Measurements from ENCODE around the gene TTC28.

The TTC28 gene

DNA sequence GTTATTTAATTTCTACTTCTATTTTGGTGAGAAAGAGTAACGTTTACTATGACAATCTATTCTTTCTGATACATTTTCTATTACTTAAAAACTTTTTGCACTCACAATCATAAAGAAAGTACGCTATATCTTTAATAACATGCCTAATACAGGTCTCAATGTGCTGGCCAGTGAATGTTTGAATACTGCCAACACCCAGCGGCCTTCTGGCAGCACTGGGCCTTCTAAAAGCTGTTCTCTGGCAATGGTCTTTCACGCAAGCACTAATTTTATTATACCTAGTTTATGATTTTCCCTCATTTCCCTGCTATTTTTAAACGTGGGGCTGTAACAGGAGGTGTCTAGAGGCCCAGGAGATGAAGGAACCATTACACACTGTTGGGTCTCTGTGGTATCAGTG is 410.8 kb downstream of the TTC28 start:
- DNase-seq (ENCODE audit: low read depth) = no peak

DNA sequence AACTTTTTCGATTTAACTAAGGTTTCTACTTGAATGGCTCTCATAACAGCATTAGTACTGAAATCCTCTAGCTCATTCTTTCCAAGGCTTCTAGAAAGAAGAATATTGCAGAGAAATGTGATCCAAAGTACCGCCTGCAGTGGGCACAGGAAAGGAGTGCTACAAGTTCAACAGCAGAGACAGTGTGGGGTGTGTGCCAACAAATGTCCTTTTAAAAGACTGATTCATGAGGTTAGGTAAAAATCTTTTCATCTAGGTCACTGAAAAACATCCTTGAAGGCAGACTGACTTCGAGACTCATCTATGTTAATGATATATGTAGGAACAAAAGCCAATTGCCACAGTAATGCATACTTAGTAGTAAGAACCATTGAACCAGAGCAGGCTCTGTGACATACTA is 411.5 kb downstream of the TTC28 start:
- DNase-seq (ENCODE audit: low read depth) = no peak

DNA sequence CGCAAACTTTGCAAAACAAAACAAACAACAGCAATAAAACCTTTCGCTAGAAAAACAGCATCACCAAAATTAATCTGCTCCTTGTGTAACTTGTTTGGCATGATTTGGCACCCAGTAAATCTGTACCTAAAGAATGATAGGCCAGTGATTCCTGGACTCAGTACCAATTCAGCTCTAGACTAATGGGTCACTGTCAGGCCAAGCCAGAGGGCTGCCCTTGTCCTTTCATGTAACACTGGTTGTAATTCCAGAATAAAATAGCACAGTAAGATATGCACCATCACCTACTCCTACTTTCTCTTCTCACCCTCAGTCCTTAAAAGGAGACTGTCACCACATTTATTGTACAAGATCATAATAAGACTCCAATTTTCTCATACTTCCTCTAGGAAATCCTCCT is 419.0 kb downstream of the TTC28 start:
- no peak for DNase-seq (ENCODE audit: low read depth)

DNA sequence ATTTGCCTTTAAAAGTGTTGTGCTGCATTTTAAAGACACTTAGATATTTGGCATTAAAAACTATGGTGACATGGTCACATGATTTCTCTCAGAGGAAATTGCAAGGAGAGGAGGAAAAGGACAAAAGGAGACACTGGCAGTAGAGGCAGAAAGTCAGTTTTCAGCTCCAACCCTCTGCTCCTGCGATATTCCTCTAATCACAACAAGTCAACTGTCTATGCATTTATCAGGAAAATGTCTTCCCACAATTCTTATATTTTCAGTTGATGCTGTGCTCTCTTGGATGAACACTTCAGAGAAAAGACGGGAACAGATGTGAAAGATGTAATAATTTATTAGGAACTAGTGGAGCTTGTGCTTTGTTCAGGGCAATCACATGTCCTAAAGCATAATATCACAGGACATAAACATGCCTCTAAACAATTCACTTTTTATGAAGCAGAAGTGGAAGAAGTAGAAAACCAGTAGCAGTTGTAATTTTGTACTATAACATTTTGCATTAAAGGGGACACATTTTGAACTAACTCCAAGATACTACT is 419.8 kb downstream of the TTC28 start:
- DNase-seq (ENCODE audit: low read depth) = no peak

DNA sequence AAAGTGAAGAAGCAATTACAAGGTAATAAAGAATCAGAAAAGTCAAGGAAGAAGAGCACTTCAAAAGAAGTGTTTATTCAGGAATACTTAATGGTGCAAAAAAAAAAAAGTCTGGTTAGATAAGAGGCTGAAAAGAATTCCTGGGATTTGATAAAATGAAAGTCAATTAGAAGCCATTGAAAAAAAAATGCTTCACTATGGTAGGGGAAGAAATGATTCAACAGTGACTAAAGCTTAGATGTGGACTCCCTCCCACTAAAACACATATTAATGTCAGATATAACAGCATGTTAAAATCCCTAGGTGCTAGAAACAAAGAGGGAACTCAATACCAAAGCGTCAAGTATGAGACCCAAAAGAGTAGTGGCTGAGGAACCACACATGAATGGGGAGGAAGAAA is 425.2 kb downstream of the TTC28 start:
- no peak for DNase-seq (ENCODE audit: low read depth)

DNA sequence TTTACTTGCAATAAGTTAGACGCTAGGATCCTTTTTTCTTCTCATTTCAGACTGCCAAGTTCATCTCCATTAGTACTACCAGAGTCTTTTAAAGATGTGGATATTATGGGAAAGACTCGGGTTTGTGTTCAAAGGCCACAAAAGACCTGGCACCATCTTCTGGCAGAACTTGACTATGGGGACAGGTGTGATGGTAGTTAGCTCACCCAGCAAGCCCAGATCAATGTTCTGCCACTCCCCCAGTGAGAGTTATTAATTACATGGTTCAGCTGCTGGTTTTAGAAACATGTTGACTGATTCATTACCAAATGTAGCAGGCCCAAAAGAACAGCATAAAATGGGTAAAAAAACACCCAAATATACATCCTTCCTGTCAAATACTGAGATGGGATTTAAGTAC is 427.1 kb downstream of the TTC28 start:
- no peak for DNase-seq (ENCODE audit: low read depth)

DNA sequence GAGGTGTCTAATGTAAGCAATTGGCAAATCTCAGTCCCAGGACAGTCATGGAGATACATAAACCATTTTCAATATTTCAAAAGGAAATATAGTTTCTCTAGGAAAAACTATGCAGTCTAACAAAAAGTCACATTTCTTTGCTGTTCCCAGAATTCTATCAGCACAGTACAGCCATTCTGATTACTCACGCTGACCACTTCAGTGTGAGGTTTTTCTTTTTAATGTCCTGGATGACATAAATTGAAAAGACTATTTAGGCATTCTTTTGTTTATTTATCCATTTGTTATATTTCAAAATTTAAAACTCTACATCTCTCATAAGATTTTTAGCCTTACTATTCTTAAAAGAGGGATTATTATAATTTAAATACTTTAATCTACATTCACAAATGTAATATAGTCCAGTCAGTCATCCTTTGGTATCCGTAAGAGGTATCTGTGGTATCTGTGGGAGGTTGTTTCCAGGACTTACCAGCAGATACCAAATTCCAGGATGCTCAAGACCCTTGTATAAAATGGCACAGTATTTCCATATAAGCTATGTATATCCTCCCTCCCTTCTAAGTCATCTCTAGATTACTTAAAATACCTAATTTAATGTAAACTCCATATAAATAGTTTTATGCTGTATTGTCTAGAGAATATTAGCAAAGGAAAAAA is 429.5 kb downstream of the TTC28 start:
- no peak for DNase-seq (ENCODE audit: low read depth)

DNA sequence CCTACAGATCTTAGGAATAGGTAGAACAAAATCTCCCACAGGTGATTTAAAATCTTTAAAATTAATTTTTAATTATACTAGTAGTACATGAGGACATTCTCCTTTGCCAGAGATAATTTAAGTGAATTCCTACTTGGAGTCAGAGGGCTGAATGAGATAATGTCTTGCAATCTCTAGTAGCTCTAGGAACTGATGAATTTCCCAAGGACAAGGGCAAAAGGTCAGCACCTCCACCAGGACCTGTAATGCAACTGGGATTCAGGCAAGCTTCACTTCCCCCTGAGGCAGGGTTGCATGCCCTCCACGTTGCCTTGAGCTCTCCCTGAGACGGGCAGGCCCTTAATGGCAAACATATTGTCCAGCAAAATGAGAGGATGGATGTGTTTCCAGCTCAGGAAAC is 430.2 kb downstream of the TTC28 start:
- DNase-seq (ENCODE audit: low read depth) = no peak

DNA sequence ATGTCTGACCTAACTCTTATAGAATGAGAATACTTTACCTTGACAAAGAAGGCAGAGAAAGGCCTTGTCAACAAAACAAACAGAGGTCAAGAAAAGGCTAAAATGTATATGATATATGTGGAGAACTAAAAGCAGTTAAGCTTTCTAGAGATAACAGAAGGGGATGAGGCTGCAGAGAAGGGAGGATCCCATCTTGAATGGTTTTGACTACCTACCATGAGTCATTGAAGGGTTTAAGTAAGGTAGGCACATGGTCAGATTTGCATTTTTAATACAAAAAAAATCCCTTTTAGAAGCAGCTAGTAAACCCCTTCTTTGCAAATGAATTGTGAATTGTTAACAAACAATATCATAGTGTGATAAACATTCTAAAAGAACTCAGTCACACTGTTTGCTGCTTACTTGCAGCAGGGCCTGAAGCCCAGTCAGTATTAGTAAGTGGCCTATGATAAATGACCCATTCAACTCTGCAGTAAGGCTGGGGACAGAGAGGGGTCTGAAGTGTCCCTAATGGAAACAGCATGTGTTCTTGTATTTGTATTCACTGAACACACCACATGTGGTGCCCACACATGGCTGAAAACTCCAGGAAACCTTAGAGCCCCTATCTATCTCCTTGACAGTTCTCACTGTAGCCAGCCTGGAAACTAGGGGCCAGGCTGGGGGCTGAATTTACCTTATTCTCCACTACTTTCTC is 431.8 kb downstream of the TTC28 start:
- DNase-seq (ENCODE audit: low read depth) = no peak

DNA sequence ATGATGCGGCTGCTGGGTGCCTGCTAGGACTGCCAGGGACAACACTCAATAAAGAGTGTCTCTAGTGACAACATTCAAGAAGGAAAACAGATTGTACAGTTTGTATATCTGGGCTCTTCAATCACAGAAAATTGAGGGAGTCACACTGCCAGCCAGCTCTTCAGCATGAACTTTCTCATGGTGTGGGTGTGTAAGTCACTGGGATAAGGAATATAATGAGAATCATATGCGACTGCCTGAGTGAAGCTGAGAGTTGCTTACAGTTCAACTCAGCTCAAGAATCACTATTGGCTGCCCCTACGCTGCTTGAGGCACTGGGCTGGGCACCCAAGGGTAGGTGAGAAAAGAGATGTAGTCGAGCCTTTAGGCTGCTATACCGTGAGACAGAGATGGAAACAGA is 432.5 kb downstream of the TTC28 start:
- DNase-seq (ENCODE audit: low read depth) = peak; percentile 52

DNA sequence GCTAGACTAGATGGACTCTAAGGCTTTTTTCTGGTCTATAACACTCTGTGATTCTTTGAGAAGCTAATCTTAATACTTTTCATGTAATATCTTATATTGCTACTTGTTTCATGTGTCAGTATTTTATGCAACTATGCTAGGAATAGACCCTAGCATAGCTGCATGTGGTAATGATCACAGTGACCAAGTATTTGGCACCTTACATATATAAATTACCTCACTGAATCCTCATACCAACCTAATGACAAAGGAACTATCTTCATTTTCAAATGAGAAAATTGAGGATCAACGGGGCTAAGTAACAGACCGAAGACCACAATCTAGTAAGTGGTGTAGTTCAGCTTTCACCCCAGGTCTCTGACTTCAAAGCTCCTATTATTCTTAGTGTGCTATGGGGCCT is 433.2 kb downstream of the TTC28 start:
- peak; percentile 54 for DNase-seq (ENCODE audit: low read depth)

DNA sequence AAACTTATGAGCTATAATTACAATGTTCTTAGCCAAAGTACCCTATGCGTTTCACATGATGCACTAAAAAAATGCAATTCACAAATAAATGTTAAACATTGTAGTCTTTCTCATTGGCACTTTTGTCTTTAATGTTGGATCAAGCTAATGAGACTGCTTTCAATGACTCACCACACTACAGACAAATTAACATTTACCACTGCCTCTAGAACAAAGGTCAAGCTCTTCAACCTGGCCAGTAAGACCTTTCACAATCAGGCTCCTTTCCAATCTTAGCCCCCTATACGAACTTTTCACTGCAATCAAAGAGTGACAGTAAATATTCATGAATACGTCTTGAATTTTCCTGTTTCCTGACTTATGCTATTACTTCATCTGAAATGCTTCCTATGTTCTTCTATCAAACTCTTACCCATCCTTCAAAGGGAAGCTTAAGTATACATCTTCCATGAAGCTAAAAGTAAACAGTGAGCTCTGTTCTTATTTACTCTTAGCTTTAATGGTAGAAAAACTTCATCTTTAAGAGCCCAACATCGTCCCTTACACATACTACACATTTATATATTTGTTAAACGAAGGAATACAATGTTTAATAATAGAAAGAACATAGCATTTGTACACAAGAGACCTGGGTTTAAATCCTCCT is 433.9 kb downstream of the TTC28 start:
- no peak for DNase-seq (ENCODE audit: low read depth)

DNA sequence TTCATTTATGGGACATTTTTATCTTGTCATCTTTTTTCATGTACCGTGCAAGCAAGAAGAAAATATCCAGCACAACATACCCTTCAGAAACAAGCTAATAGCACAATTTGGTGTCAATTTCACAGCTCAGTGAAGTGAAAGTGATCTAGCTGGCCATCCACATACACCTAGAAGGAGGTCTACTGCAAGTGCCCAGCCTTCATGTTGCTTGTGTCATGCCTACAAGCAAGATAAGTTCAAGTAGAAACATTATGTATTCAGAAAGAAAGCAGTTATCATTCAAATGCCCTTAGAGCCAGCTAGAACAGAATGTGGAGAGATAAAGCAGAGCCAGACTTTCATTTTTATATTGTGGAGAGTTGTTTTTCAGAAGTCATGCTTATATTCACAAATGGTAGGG is 434.9 kb downstream of the TTC28 start:
- DNase-seq (ENCODE audit: low read depth) = no peak

DNA sequence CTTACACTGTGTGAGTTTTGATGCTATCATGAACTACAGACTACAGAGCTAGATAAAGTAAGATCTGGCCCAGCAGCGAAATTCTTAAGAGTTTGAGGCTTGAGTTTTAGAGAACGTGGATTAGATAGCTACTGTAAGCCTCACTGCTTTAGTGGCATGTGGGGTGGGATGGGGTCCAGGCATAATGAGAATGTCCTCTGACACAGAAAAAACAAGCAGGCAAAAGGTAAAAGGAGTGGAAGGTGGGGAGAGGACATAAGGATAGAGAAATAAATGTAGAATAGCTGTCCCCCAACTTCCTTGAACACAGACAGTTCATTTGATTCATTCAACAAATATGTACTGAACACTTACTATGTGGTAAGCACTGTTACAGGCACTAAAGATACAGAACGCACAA is 436.1 kb downstream of the TTC28 start:
- no peak for DNase-seq (ENCODE audit: low read depth)

DNA sequence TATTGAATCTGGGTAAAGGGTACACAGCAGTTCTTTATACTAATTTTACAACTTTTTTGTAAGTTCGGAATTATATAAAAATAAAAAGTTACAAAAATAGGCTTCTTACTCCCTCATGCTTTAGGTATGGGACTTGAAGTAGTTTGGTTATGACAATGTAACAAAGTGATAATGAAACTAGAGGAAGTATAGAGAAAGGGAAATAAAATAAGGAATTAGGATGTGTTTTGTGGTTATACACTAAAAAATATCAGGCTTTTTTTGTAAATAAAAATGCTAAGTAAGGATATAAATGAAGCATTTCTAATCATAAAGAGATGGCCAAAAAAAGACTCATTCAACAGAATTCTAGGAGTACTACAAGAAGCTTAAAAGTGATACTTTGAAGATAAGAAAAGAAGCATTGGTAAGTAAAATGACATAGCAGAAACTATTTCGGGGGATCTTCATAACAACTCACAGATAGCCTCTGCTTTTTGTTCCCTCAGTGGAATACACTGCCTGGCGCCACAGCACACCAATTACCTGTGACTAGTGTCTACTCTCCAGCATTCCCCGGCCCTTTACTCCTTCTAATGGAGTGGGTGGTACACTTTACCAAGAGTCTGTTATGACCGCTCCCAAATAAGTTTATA is 437.9 kb downstream of the TTC28 start:
- DNase-seq (ENCODE audit: low read depth) = no peak

DNA sequence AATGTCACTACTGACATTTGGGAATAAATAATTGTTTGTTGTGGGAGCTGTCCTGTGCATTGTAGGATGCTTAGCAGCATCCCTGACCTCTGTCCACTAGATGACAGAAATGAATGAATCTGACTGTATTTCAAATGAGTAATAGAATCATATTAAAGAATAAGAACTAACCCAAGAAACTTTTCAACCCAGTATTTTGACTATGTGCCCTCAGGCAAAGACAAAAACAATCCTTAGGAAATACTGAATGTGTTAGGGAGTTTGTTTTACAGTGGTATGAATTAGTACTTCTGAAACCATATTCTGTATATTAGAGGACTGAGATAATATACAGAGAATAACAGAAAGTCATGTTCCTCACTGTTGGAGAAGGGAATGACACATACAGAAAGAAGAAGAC is 439.7 kb downstream of the TTC28 start:
- no peak for DNase-seq (ENCODE audit: low read depth)

DNA sequence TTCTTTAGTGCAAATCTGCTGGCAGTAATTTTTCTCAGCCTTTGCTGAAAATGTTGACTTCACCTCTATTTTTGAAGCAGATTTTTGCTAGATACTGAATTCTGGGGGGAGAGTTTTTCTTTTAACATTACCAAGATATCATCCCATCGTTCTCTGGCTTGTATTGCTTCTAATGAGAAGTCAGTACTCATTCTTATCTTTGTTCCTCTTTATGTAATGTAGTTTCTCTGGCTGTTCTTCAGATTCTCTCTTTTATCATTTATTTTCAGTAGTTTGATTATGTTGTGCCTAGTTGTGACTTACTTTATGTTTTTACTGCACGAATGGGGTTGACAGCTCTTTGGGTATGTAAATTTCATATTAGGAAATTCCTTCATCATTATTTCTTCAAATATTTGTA is 441.9 kb downstream of the TTC28 start:
- DNase-seq (ENCODE audit: low read depth) = no peak

DNA sequence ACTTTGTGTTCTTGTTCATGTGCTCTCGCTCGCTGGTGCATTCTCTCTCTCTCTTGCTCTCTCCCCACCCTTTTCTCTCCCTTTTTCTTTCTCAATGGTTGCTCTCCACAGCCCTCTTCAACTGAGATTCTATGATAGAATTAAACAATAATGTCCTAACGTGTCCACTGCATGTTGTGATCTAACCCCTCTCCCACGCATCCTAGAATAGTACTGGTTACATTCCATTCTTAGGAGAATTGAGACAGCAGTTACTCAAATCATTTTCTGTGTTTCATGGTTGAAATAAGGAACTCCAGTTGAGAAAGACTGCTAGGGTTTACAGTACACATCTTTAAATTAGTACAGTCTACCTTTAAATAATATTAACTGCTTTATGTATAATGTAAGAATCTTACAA is 442.5 kb downstream of the TTC28 start:
- no peak for DNase-seq (ENCODE audit: low read depth)

DNA sequence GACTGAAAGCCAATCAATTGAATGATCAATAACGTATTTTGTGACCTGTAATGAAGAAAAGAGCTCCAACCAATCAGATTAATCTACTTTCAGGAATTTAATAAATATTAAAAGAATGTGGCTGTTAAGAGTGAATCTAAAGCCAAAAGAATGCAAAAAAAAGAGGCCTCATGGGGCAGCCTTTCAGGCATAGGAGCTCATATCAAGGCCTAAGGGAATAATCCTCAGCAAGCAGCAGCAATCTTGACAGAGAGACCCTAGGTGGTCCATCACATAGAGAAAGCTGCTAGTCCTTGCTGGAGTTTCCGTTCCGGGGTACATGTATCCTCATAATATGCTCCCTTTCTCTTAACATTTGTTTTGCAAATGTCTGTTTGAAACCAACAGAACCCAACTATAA is 447.4 kb downstream of the TTC28 start:
- no peak for DNase-seq (ENCODE audit: low read depth)

DNA sequence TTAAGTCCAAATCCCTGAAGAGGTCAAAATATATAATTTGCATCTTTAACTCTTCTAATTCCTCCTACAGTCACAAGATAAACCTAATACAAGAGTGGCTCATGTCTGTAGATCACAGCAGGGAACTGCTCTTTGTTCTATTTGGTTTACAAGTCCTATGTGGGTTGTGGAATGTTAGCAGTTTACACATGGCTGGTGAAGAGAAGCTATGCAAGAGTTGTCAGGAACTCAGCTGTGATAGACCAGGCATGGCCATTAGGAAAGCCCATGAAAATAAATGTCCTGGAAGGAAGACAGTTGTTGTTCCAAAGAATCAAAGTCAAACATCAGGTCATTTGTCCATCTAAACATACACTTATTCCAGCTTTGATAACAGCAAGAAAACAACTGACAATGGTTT is 448.2 kb downstream of the TTC28 start:
- DNase-seq (ENCODE audit: low read depth) = no peak

DNA sequence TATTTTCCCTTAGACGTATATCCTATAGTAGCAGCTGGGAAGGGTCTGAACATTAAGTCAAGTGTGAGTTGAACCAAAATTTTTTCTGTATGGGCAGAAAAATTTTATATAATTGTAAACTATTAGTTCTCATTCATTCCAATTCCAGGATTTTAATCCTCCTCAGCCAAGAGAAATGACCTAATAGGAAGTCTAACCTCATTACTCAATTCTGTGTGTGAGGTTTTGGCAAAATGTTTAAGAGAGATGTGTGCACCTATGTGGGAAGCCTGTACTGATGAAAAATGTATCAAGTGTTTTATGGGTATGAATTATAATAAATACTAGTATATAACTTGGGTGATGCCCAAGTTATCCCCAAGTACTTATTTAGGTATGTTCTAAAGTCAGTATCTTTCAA is 449.0 kb downstream of the TTC28 start:
- no peak for DNase-seq (ENCODE audit: low read depth)

DNA sequence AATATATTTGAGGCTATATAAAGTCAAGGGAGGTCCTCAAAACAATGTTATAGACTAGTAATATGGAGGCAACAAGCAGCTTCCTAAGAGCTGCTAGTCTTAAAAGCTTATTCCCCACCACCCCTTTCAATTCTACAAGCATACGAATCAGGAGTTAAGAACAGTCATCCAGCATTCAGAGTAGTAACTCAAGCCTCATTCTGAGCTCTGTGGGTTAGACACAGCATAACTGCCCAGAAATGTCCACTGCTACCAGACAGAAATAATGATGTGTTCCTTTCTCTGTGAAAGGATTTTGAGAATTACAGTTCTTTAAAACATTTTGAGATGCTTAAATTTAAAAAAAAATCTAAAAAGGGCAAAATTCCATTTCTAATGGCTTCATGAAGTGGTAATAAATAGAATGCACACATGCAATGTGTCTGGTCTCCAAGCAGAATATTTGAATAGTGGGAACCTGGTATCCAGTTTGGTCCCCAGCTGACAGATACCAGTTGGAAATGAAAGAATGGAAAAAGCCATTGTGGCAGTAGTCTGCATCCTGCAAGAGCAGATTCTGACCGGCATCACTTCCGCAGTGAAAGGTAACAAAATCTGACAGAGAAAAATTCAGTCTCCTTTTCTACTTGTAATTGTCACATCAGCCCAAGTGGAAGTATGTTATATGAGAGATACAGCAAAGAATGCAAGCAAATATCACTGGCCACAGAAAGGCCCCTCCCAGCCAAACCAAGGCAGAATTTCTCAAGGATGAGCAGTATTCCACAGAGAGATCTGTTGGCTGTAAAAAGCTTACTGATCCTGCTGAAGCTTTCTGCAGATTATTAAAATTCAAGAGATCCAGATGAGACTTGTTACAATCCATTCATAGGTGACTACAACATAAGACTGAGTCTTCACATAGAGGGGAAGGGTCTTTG is 449.8 kb downstream of the TTC28 start:
- DNase-seq (ENCODE audit: low read depth) = no peak
